GM12872 (cell line): Measurements from ENCODE around the gene HNRNPUL2.

Experiments used
- CTCF ChIP-seq: IDR thresholded peaks from 3 replicates; pipeline ENCODE4 v1.5.1; 2011; ENCODE audit warnings: low read depth, mild to moderate bottlenecking, low read length, moderate library complexity; ENCODE audit not compliant: insufficient read depth

The HNRNPUL2 gene

GRCh38 chr11:62755086-62755615, 27.9 kb upstream of the HNRNPUL2 start:
- TF ChIP-seq CTCF = no peak

GRCh38 chr11:62753736-62754603, 26.7 kb upstream of the HNRNPUL2 start, which contains the start of gene ZBTB3:
Gene ZBTB3 (minus strand): TSS chr11:62754160. CDS start chr11:62753664, 496 bp downstream.
- no peak for TF ChIP-seq CTCF

- no peak for TF ChIP-seq CTCF
These were observed 25.9 kb upstream of the HNRNPUL2 start for GRCh38 chr11:62752994-62753735.

GRCh38 chr11:62752177-62752785, 25.0 kb upstream of the HNRNPUL2 start:
- TF ChIP-seq CTCF = no peak

GRCh38 chr11:62747475-62748160, 20.4 kb upstream of the HNRNPUL2 start:
- TF ChIP-seq CTCF = no peak

GRCh38 chr11:62737196-62737595, 9.9 kb upstream of the HNRNPUL2 start:
- no peak for TF ChIP-seq CTCF
